HG02852 (cell line): ENCODE results near the gene EPHA8.

ENCODE experiments used
- ATAC-seq: cut with Tn5 transposase; IDR thresholded peaks from one replicate; pipeline ENCODE4 v1.9.1; 2021; ENCODE audit warnings: mild to moderate bottlenecking, moderate library complexity; ENCODE audit not compliant: unreplicated experiment

The EPHA8 gene

DNA sequence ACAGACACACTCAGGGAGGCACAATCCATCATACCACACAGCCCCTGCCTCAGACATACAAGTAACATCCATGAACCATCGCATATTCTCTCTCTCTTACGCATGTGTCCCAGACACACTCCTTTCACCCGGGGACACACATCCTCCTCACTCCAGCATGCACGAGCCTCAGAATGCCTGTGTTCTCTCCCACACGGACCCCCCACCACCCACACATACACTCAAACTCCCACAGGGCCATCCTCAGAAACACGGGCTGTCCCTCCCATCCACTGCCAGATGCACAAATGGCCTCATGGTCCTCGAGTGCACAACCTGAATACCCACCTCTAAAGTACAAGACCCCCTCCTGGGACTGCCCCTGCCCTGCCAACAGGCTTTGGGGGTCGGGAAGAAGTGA lies 78.0 kb downstream of the EPHA8 start:
- ATAC-seq, result no peak

DNA sequence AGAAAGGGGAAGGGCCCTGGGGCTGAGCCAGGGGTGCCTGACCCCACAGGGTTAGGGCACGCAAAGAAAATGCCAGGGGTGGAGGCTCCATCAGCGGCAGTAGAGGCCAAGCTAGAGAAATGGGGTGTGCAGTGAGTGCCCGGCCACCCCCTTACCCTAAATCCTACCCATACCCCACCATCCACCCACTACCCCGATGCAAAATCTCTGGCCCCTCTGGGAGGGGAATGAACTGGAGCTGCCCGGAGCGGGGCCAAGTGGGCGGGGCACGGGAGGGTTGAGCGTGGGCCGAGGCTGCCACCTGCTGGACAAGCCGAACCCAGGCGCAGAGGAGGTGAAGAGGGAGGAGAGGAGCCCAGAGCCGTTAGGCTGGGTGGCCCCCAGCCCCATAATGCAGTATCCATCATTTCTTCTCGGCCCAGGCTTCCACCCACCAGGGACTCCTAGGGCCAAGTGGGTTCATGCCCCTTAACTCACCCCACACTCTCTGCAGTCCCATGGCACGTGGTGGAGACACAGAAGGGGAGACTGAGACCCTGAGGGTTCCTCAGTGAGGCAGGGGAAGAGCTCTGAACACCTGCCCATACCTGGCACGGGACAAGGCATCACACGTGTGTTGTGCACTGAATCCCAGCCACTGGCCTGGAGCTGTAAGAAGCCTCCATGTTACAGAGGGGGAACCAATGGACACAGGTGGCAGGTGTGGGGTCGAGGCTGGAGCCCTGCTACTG lies 78.8 kb downstream of the EPHA8 start:
- ATAC-seq, result no peak

DNA sequence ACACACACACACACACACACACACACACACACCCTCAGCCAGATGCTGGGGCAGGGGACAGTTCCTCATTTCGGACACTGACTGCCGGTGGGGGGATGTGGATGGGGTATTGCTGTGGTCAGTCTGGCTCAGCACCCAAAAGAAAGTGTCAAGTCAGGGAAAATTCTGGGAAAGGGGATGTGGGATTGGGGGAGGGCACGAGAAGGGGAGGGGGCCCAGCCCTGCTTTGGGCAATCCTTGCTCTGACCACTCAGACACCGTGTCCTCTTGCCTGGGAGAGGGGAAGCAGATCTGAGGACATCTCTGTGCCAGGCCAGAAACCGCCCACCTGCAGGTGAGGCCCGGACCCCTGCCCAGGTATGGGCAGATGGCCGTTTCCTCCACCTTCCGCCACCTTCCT lies 80.1 kb downstream of the EPHA8 start, which contains the start of gene C1QC:
Gene C1QC (plus strand): TSS at position 253 of the 400 bp plus-strand sequence. CDS start 391 bp downstream, outside the sequence.
- no peak for ATAC-seq

DNA sequence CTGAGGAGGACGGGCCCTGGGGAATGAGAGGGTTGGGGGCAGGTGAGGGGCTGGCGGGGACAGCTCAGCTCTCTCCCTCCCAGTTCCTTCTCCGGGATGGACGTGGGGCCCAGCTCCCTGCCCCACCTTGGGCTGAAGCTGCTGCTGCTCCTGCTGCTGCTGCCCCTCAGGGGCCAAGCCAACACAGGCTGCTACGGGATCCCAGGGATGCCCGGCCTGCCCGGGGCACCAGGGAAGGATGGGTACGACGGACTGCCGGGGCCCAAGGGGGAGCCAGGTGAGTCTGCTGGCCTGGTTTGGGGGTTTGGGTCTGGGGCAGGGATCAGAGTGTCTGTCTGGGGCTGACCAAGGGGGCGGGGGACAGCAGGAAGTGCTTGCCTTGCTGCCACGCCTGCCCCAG lies 80.6 kb downstream of the EPHA8 start:
- ATAC-seq, result no peak

DNA sequence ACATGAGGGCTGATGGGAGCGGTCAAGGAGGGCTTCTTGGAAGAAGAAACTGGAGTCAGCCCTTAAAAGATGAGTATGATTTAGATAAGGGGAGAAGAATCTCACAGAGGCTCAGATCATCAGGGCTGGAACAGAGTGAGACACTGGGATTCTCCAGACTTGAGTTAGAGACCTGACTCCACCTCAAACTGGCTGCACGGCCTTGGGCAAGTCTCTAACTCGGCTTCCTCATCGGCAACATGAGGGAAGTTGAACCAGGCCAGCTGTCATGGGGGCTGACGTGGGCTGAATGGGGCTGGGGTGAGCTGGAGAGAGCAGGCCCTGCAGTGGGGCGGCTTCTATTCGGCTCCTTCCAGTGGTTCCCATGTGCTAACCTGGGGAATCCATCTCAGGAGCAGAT lies 82.6 kb downstream of the EPHA8 start:
- ATAC-seq, result no peak

DNA sequence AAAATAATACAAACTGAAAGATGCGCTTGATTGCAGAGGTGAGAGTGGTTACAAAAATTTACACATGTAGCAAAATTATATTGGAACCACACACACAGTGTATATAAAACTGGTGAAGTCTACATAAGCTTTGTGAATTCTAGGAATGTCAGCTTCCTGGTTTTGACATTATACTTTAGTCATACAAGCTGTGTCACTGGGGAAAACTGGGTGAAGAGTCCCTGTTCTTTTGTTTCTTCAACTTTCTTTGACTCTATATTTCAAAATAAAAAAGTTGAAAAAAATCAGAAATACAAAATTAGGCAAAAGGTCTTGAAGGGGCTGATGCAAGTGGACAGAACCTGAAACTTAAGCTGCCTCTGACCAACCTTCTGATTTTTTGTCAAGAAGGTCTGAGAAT lies 83.1 kb downstream of the EPHA8 start:
- no peak for ATAC-seq

DNA sequence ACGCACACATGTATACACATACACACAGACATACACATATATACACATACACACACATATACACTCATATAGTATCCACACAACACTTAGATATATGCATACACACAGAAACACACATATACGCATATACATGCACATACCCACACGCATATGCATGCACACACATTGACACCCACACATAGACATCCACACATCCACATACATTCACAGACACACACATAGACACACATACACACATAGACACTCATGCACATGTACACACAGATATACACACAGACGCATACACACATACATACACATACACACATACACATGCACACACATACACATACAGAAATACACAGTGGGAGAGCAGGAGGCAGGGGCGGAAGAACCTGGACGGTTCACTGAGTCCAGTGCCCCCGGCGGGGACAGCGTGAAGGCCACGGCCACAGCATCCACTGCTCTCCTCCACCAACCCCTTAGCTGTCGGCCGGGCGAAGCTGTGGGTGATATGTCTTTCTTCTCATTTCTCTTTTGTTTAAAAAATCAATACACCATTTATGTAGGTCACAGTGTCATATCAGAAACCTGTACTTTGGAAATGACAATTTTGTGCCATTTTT lies 86.9 kb downstream of the EPHA8 start:
- ATAC-seq, result no peak

DNA sequence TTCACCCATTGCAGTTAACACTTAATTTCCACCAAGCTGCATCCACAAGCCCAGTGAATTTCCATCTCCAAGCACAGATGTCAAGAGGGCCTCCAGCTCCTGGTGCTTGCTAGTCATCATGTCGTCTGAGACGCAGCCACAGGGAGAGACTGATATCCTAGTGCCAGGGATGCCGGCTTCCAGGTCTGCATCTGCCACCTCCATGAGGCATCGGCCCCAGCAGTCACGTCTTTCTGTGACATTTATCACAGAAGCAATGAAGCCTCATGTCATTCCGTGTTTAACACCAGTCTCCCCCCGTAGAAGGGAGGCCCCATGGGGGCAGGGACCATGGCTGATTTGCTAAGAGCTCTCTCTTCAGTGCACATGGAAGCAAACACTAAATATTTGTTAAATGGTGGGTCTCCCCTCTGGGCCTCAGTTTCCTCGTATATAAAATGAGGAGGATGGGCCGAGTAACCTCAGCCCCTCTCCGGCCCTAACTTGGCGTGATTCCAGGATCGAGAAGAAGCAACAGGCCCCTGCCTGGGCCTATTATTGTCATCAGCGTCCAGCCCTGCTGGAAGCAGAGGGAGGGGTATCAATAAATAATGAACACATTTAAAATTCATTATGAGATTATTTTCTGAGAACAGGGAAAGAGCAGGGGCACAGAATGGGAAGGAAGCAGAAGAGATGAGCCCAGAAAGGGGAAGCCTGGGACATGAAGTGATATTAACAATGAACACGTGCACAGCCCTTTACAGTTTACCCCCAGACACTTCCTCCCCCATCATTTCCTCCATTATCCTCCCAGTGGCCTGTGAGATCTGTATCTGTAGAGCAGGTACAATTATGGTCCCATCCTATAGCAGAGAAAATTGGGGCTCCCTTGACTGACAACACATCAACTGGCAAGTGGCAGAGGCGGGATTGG lies 88.9 kb downstream of the EPHA8 start:
- no peak for ATAC-seq

DNA sequence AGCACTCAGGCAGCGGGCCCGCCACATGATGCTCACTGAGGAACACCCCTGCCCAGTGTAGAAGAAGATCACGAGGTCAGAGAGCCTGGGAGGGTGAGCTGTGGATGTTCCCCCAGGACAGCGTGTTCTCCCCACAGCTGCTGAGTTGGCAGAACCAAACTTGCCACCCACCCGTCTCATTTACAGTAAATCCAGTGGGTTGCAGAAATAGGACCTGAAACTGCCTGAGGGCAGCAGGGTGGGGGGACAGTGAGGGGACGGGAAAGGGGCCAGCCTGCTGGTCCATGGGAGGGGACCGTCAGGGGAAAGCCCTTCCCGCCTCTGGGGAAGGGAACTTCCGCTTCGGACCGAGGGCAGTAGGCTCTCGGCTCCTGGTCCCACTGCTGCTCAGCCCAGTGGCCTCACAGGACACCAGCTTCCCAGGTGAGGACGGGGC lies 89.6 kb downstream of the EPHA8 start, which contains the start of gene C1QB:
Gene C1QB (plus strand): TSS at position 356 of the 436 bp plus-strand sequence. CDS start 6,227 bp downstream, outside the sequence.
- ATAC-seq, result no peak
